ENCODE results near the gene IL5. TPM values are rescaled to one million over a fixed set of nuclear protein-coding genes. Genes with fewer than 3 reads are reported as not detected.

The IL5 gene
- total and polyA plus RNA-seq, 2 experiments from 2014 or later, result not detected

DNA sequence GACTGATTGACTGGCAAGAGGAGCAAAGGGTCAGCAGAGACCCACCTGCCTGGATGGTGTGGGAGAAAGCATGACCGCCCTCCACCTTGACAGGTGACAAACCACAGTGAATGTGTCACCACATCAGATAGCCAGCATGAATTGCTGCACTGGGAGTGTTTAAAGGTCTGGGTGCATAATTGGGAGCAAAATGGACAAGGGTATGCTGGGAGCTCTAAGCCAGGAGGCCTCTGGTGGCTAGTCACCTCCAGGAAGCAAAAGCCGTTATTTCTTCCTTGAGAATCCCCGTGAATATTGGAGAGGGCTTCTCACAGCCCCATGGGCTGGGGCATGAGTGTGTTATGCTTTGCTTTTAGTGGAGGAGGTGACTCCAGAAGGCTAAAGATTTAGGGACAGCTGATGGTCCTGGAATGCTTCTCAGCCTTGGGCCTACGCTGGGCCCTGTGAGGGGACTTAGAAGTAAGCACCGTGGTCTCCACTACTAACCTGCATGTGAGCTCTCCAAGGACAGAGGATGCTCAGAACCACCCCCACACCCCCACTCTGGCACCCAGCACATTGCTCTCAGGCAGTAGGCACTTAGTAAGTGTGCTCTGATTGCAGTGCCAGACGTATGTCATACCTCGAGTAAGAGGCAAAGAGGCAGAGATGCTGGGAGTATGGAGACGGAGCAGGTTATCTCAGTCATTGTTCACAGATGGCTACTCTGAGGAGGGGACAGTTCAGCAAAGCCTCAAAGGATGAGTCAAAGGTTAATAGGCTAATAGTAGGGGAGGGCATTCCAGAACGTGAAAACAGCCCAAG, 43.7 kb downstream of the IL5 start (continued):
- TF ChIP-seq, protein P1, sequence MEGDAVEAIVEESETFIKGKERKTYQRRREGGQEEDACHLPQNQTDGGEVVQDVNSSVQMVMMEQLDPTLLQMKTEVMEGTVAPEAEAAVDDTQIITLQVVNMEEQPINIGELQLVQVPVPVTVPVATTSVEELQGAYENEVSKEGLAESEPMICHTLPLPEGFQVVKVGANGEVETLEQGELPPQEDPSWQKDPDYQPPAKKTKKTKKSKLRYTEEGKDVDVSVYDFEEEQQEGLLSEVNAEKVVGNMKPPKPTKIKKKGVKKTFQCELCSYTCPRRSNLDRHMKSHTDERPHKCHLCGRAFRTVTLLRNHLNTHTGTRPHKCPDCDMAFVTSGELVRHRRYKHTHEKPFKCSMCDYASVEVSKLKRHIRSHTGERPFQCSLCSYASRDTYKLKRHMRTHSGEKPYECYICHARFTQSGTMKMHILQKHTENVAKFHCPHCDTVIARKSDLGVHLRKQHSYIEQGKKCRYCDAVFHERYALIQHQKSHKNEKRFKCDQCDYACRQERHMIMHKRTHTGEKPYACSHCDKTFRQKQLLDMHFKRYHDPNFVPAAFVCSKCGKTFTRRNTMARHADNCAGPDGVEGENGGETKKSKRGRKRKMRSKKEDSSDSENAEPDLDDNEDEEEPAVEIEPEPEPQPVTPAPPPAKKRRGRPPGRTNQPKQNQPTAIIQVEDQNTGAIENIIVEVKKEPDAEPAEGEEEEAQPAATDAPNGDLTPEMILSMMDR (conservative IDR thresholded peaks at IDR 0.05; ENCODE audit: low read depth in 2 of 2), result no peak

DNA sequence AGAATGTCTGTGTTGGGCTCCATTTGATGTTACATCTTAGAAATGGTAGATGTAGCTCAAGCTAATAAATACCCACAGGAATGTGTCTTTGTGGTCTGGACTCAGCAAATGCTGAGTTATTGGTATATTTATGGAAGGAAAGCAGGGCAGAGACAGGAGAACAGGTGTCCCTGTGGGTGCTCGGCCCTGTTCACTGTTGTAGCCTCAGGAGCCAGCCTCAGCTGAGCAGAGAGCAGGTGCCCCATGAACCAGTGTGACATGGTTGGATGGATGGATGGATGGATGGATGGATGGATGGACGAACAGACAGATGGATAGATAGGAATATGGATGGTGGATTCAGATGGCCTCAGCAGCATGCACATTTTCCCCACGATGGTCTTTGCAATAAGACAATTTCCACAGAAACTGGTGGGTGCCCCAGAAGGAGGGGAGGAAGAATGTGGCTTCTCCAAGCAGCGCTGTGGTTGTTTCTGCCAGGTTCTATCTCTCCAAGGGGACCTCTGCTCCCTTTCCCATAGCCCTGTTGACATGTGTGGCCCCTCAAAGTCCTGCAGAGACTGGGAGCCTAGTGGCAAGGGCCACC, 44.5 kb downstream of the IL5 start:
- no peaks in the 10 kb centered on the region for H3K36me3 ChIP-seq (ENCODE audit: insufficient read depth)
- no peaks in the 10 kb centered on the region for H3K79me2 ChIP-seq (replicated peaks; ENCODE audit: insufficient read depth)
- ATAC-seq (no peak), DNase-seq (ENCODE audit: low spot score) (no peak)
- no peak overlapping the region for H3K4me3 ChIP-seq
- peaks cover 12% of the 10 kb centered on the region for H3K4me1 ChIP-seq (ENCODE audit: insufficient read depth)
- Mint-ChIP-seq H3K4me1 (peaks cover 8% of the 10 kb centered on the region), H3K36me3 (ENCODE audit: low read depth) (no peaks in the 10 kb centered on the region), H3K27ac (no peak overlapping the region), H3K9me3 (no peaks in the 10 kb centered on the region), H3K27me3 (ENCODE audit: insufficient read depth, low read depth, poor library complexity) (peaks cover 8% of the 10 kb centered on the region), H3K4me3 (no peak overlapping the region)
- H3K9me2 ChIP-seq (ENCODE audit: insufficient read depth), result no peaks in the 10 kb centered on the region; the same call in 1 of the 2 replicates
- no peaks in the 10 kb centered on the region for H4K20me1 ChIP-seq (replicated peaks; ENCODE audit: insufficient read depth)
- no peak overlapping the region for H3K4me2 ChIP-seq
- peaks cover 4% of the 10 kb centered on the region; the same call in 1 of the 2 replicates for H3K27me3 ChIP-seq (ENCODE audit: insufficient read depth)
- TF ChIP-seq POLR2AphosphoS5 (IDR thresholded peaks at IDR 0.05; ENCODE audit: low read depth) (no peak), EZH2 (IDR thresholded peaks at IDR 0.05; ENCODE audit: low read depth, unreplicated experiment) (no peak), CREB1 (CRISPR knock-in tag; IDR thresholded peaks at IDR 0.05; ENCODE audit: low read depth) (no peak)
- peaks cover 5% of the 10 kb centered on the region; the same call in 1 of the 2 replicates for H3F3A ChIP-seq (replicated peaks; ENCODE audit: low read depth)
- no peak overlapping the region for H3K27ac ChIP-seq (ENCODE audit: low read depth)
- H2AFZ ChIP-seq, result no peak overlapping the region

DNA sequence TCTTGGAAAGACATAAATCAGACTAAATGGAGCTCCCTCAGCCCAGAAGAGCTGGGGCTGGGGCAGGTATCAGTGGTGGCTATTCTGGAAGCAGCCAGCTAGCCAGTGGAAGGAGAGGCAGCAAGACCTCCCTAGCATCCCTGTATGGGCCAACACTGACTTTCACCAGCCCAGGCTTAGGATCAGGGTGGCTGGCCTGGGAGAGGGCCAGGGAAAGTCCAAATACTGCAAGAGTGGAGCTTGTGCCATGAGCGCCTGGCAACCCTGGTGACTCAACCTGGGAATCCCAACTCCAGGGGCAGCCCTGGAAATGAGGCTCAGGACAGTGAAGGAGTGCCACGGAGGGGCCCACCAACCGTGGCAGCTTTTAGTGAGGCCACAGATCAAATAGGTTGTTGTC, 45.2 kb downstream of the IL5 start:
- Histone ChIP-seq H3K4me2 (no peak overlapping the region), H3K79me2 (replicated peaks; ENCODE audit: insufficient read depth) (no peaks in the 10 kb centered on the region), H3K27ac (ENCODE audit: low read depth) (no peak overlapping the region), H3K27me3 (ENCODE audit: insufficient read depth) (peaks cover 11% of the 10 kb centered on the region), H3K36me3 (ENCODE audit: insufficient read depth) (no peaks in the 10 kb centered on the region), H3K9me2 (ENCODE audit: insufficient read depth) (no peaks in the 10 kb centered on the region; the same call in 1 of the 2 replicates), H4K20me1 (replicated peaks; ENCODE audit: insufficient read depth) (no peaks in the 10 kb centered on the region), H3F3A (replicated peaks; ENCODE audit: low read depth) (peaks cover 5% of the 10 kb centered on the region; the same call in 1 of the 2 replicates), H3K4me1 (ENCODE audit: insufficient read depth) (peaks cover 12% of the 10 kb centered on the region), H2AFZ (no peak overlapping the region), H3K4me3 (no peak overlapping the region)
- DNase-seq (ENCODE audit: low spot score), result no peak
- H3K36me3 Mint-ChIP-seq (ENCODE audit: low read depth), result no peaks in the 10 kb centered on the region
- no peak for ATAC-seq
- peaks cover 10% of the 10 kb centered on the region for H3K27me3 Mint-ChIP-seq (ENCODE audit: insufficient read depth, low read depth, poor library complexity)
- peaks cover 8% of the 10 kb centered on the region for H3K4me1 Mint-ChIP-seq
- no peak overlapping the region for H3K27ac Mint-ChIP-seq
- no peaks in the 10 kb centered on the region for H3K9me3 Mint-ChIP-seq
- H3K4me3 Mint-ChIP-seq, result no peak overlapping the region
- TF ChIP-seq ZNF114 (CRISPR knock-in tag; IDR thresholded peaks at IDR 0.05), result no peak
- no peak for TF ChIP-seq STAT1 (IDR thresholded peaks at IDR 0.05; ENCODE audit: unreplicated experiment)
- TF ChIP-seq, protein P2, sequence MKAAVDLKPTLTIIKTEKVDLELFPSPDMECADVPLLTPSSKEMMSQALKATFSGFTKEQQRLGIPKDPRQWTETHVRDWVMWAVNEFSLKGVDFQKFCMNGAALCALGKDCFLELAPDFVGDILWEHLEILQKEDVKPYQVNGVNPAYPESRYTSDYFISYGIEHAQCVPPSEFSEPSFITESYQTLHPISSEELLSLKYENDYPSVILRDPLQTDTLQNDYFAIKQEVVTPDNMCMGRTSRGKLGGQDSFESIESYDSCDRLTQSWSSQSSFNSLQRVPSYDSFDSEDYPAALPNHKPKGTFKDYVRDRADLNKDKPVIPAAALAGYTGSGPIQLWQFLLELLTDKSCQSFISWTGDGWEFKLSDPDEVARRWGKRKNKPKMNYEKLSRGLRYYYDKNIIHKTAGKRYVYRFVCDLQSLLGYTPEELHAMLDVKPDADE (IDR thresholded peaks at IDR 0.05), result no peak
- TF ChIP-seq CREB1 (CRISPR knock-in tag; IDR thresholded peaks at IDR 0.05; ENCODE audit: low read depth), result no peak
- TF ChIP-seq, protein P3, sequence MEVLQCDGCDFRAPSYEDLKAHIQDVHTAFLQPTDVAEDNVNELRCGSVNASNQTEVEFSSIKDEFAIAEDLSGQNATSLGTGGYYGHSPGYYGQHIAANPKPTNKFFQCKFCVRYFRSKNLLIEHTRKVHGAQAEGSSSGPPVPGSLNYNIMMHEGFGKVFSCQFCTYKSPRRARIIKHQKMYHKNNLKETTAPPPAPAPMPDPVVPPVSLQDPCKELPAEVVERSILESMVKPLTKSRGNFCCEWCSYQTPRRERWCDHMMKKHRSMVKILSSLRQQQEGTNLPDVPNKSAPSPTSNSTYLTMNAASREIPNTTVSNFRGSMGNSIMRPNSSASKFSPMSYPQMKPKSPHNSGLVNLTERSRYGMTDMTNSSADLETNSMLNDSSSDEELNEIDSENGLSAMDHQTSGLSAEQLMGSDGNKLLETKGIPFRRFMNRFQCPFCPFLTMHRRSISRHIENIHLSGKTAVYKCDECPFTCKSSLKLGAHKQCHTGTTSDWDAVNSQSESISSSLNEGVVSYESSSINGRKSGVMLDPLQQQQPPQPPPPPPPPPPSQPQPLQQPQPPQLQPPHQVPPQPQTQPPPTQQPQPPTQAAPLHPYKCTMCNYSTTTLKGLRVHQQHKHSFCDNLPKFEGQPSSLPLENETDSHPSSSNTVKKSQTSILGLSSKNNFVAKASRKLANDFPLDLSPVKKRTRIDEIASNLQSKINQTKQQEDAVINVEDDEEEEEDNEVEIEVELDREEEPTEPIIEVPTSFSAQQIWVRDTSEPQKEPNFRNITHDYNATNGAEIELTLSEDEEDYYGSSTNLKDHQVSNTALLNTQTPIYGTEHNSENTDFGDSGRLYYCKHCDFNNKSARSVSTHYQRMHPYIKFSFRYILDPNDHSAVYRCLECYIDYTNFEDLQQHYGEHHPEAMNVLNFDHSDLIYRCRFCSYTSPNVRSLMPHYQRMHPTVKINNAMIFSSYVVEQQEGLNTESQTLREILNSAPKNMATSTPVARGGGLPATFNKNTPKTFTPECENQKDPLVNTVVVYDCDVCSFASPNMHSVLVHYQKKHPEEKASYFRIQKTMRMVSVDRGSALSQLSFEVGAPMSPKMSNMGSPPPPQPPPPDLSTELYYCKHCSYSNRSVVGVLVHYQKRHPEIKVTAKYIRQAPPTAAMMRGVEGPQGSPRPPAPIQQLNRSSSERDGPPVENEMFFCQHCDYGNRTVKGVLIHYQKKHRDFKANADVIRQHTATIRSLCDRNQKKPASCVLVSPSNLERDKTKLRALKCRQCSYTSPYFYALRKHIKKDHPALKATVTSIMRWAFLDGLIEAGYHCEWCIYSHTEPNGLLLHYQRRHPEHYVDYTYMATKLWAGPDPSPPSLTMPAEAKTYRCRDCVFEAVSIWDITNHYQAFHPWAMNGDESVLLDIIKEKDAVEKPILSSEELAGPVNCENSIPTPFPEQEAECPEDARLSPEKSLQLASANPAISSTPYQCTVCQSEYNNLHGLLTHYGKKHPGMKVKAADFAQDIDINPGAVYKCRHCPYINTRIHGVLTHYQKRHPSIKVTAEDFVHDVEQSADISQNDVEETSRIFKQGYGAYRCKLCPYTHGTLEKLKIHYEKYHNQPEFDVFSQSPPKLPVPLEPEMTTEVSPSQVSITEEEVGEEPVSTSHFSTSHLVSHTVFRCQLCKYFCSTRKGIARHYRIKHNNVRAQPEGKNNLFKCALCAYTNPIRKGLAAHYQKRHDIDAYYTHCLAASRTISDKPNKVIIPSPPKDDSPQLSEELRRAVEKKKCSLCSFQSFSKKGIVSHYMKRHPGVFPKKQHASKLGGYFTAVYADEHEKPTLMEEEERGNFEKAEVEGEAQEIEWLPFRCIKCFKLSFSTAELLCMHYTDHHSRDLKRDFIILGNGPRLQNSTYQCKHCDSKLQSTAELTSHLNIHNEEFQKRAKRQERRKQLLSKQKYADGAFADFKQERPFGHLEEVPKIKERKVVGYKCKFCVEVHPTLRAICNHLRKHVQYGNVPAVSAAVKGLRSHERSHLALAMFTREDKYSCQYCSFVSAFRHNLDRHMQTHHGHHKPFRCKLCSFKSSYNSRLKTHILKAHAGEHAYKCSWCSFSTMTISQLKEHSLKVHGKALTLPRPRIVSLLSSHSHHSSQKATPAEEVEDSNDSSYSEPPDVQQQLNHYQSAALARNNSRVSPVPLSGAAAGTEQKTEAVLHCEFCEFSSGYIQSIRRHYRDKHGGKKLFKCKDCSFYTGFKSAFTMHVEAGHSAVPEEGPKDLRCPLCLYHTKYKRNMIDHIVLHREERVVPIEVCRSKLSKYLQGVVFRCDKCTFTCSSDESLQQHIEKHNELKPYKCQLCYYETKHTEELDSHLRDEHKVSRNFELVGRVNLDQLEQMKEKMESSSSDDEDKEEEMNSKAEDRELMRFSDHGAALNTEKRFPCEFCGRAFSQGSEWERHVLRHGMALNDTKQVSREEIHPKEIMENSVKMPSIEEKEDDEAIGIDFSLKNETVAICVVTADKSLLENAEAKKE (CRISPR knock-in tag; IDR thresholded peaks at IDR 0.05), result no peak
- TF ChIP-seq EZH2phosphoT487 (IDR thresholded peaks at IDR 0.05; ENCODE audit: unreplicated experiment), result no peak
- no peak for TF ChIP-seq NANOG (IDR thresholded peaks at IDR 0.05; ENCODE audit: borderline replicate concordance)
